CD4-positive, alpha-beta T cell (primary cell): ENCODE data around the gene TMEM63C. TPM values are rescaled to one million over a fixed set of nuclear protein-coding genes. Genes with fewer than 3 reads are reported as not detected.

Experiments
- ATAC-seq: fragments of 200-7000 bp; cut with Tn5 transposase; one replicate; pipeline ENCODE4 v1.10.0; 2022; ENCODE audit warnings: mild to moderate bottlenecking; ENCODE audit not compliant: poor library complexity
- CTCF ChIA-PET: fragments of 350-600 bp; sonication (Branson Sonifier 250); formaldehyde crosslinking; loops from one replicate; lab custom pipeline; 2021; ENCODE audit warnings: antibody characterized with exemption, inconsistent platforms; lab: Charles Lee
- POLR2A ChIA-PET: fragments of 350-600 bp; sonication (Branson Sonifier 250); formaldehyde crosslinking; loops from one replicate; lab custom pipeline; 2021; ENCODE audit warnings: antibody characterized with exemption, inconsistent platforms; lab: Charles Lee
- DNase-seq, 14 experiments: peaks; one replicate each; pipeline ENCODE4 v3.0.0-alpha.2; 2013 to 2020; ENCODE audit warnings: mixed read lengths in 2 of 14
- H3K27ac ChIP-seq, 2 donors: one replicate each; pipeline versions ENCODE4 v1.5.1 to v1.7.0; 2013; ENCODE audit warnings: low read length in 2 of 2, low read depth in 1 of 2, mild to moderate bottlenecking in 1 of 2
- H3K27me3 ChIP-seq, 2 experiments: 1 replicate in 1 of 2; 2 replicates in 1 of 2; pipeline versions ENCODE4 v1.6.1 to v1.7.0; 2013; ENCODE audit warnings: low read length in 2 of 2, control low read depth in 1 of 2, mild to moderate bottlenecking in 1 of 2, moderate library complexity in 1 of 2; ENCODE audit not compliant: insufficient read depth in 2 of 2, control insufficient read depth in 1 of 2
- H3K36me3 ChIP-seq: one replicate; pipeline ENCODE4 v1.6.1; 2013; ENCODE audit warnings: low read length, control low read depth; ENCODE audit not compliant: insufficient read depth
- H3K4me1 ChIP-seq: one replicate; pipeline ENCODE4 v1.6.1; 2013; ENCODE audit warnings: low read length, control low read depth; ENCODE audit not compliant: insufficient read depth
- H3K4me3 ChIP-seq: one replicate; pipeline ENCODE4 v1.5.1; 2013; ENCODE audit warnings: mild to moderate bottlenecking, low read length, moderate library complexity
- H3K9me3 ChIP-seq, 2 experiments: 1 replicate in 1 of 2; 2 replicates in 1 of 2; pipeline versions ENCODE4 v1.6.1 to v1.7.0; 2013; ENCODE audit warnings: low read length in 2 of 2, mild to moderate bottlenecking in 2 of 2, control low read depth in 1 of 2, moderate library complexity in 1 of 2; ENCODE audit not compliant: control insufficient read depth in 1 of 2, insufficient read depth in 1 of 2
- H3K27ac Mint-ChIP-seq: one replicate; pipeline ENCODE4 v1.8.0; 2020; ENCODE audit warnings: mixed read lengths
- H3K27me3 Mint-ChIP-seq: one replicate; pipeline ENCODE4 v1.8.0; 2021; ENCODE audit warnings: mixed read lengths
- H3K36me3 Mint-ChIP-seq: one replicate; pipeline ENCODE4 v1.8.0; 2021; ENCODE audit warnings: low read depth, mixed read lengths
- H3K4me1 Mint-ChIP-seq: one replicate; pipeline ENCODE4 v1.8.0; 2021; ENCODE audit warnings: low read depth, mixed read lengths
- H3K4me3 Mint-ChIP-seq: one replicate; pipeline ENCODE4 v1.8.0; 2020; ENCODE audit warnings: mild to moderate bottlenecking, mixed read lengths
- H3K9me3 Mint-ChIP-seq: one replicate; pipeline ENCODE4 v1.8.0; 2020; ENCODE audit warnings: mixed read lengths
- CTCF ChIP-seq: fragments of 200-600 bp; IDR thresholded peaks from one replicate; pipeline ENCODE4 v1.8.0; 2022; ENCODE audit warnings: antibody characterized with exemption, mild to moderate bottlenecking
- intact Hi-C, 2 experiments: fragments of 100-400 bp; cut with DNase I in 1 of 2; cut with micrococcal nuclease in 1 of 2; formaldehyde crosslinking; loops; one replicate each; pipeline versions ENCODE4 v1.15.1 to v1.9.0; 2023 to 2025; cut with DNase I, micrococcal nuclease
- total RNA-seq, 174 experiments: library from RNA in 2 of 174; stranded (reverse) in 2 of 174; gene quantifications; one replicate each; pipeline ENCODE4 v1.2.3 and lab custom pipeline; 2021 to 2026

TMEM63C gene
- total RNA-seq, 2 experiments from 2014 or later = 0.58 to 0.89 TPM

- no peak for TF ChIP-seq CTCF
- Histone ChIP-seq H3K4me1 (no peaks in the 10 kb centered on the region), H3K36me3 (no peaks in the 10 kb centered on the region), H3K4me3 (no peak within 1 kb of the TSS), H3K27me3 (peaks cover 22 to 36% of the 10 kb centered on the region in 2 experiments), H3K9me3 (peaks cover 0 to 4% of the 10 kb centered on the region in 2 experiments), H3K27ac (no peak within 1 kb of the TSS)
- H3K4me3 Mint-ChIP-seq = no peak within 1 kb of the TSS
- peaks cover 37% of the 10 kb centered on the region for H3K27me3 Mint-ChIP-seq
- no peaks in the 10 kb centered on the region for H3K4me1 Mint-ChIP-seq
- H3K27ac Mint-ChIP-seq = no peak within 1 kb of the TSS
- DNase-seq = no peak
- intact Hi-C loops = no loop called here
- no peaks in the 10 kb centered on the region for H3K36me3 Mint-ChIP-seq
- no peak for ATAC-seq
- ChIA-PET CTCF (no interaction called here), POLR2A (no interaction called here)
- H3K9me3 Mint-ChIP-seq = no peaks in the 10 kb centered on the region
These were observed 89.6 kb downstream of the TMEM63C start, which contains the start of gene NGB for GRCh38 chr14:77271113-77271710. Gene NGB (minus strand): TSS chr14:77271206. CDS start chr14:77270937, 269 bp downstream.

DNA sequence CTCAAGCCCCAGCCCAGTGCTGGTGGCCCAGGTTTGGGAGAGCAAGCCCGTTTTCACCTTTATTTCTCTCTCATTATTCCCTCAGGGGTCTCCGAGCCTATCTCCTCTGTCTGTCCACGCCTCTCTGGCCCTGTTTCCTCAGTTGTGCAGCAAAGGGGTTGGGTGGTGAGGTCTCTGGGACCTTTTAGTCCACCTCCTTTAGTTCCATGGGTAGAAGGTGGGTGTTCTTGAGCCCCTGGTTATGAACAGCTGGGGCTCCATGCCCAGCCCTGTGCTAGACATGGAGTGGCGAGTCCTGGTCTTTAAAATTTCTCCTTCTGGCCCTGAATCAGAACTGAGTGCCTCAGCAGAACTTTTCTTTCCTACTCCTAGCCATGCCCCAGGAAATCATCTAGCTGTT is 90.7 kb downstream of the TMEM63C start:
- Histone ChIP-seq H3K36me3 (no peaks in the 10 kb centered on the region), H3K4me3 (no peak overlapping the region), H3K9me3 (peaks cover 0 to 4% of the 10 kb centered on the region in 2 experiments), H3K4me1 (no peaks in the 10 kb centered on the region), H3K27me3 (peaks cover 22 to 36% of the 10 kb centered on the region in 2 experiments), H3K27ac (no peak overlapping the region)
- ATAC-seq (no peak), DNase-seq (no peak)
- ChIA-PET CTCF (no interaction called here), POLR2A (no interaction called here)
- TF ChIP-seq CTCF = no peak
- Mint-ChIP-seq H3K36me3 (no peaks in the 10 kb centered on the region), H3K9me3 (no peaks in the 10 kb centered on the region), H3K4me3 (no peak overlapping the region), H3K27me3 (peaks cover 37% of the 10 kb centered on the region), H3K4me1 (no peaks in the 10 kb centered on the region), H3K27ac (no peak overlapping the region)
- intact Hi-C loops = no loop called here

- H3K4me1 Mint-ChIP-seq = no peaks in the 10 kb centered on the region
- TF ChIP-seq CTCF = no peak
- Histone ChIP-seq H3K27me3 (peaks cover 17 to 34% of the 10 kb centered on the region in 2 experiments), H3K4me1 (no peaks in the 10 kb centered on the region), H3K27ac (no peak overlapping the region), H3K36me3 (no peaks in the 10 kb centered on the region), H3K4me3 (no peak overlapping the region), H3K9me3 (no peaks in the 10 kb centered on the region)
- ChIA-PET CTCF (no interaction called here), POLR2A (no interaction called here)
- intact Hi-C loops = no loop called here
- H3K27me3 Mint-ChIP-seq = peaks cover 27% of the 10 kb centered on the region
- no peaks in the 10 kb centered on the region for H3K9me3 Mint-ChIP-seq
- no peaks in the 10 kb centered on the region for H3K36me3 Mint-ChIP-seq
- H3K4me3 Mint-ChIP-seq = no peak overlapping the region
- H3K27ac Mint-ChIP-seq = no peak overlapping the region
- DNase-seq (no peak), ATAC-seq (no peak)
These were observed 92.2 kb downstream of the TMEM63C start for GRCh38 chr14:77273796-77274195.
